ENCODE data around the gene CMTM8. TPM values are rescaled to one million over a fixed set of nuclear protein-coding genes. Genes with fewer than 3 reads are reported as not detected.
A peak's percentile ranks its signal among the peaks of the same experiment; 100 is the strongest.

CMTM8 gene
- total and polyA plus RNA-seq, 11 donors, result 1.7 to 12.1 (median 3.6) TPM

GRCh38 chr3:32336113-32336498 lies 97.6 kb downstream of the CMTM8 start:
- DNase-seq (no peak), ATAC-seq (no peak)
- no peak for TF ChIP-seq POLR2A (IDR thresholded peaks at IDR 0.05)
- TF ChIP-seq CTCF (IDR thresholded peaks at IDR 0.05), result no peak
- 31 to 45% (median 38%) methylated on average over 2 of the region's 2 CpGs for WGBS, 4 donors
- no peaks in the 10 kb centered on the region for H3K27me3 ChIP-seq
- no peak overlapping the region for H3K27ac ChIP-seq
- intact Hi-C loops (cut with DNase I), result loop anchor here in 5 of 10 donors (2.0 to 5.0 kb wide), 3 partner anchors 39 to 159 kb away; no protein-coding TSS in a partner anchor
- no peaks in the 10 kb centered on the region for H3K36me3 ChIP-seq
- H3K4me3 ChIP-seq, result no peak overlapping the region
- peaks cover 0 to 6% (median 0%) of the 10 kb centered on the region in 12 donors for H3K9me3 ChIP-seq
- H3K4me1 ChIP-seq, result peaks cover 0 to 16% (median 0%) of the 10 kb centered on the region in 12 donors

GRCh38 chr3:32337505-32337904 lies 99.0 kb downstream of the CMTM8 start:
- Histone ChIP-seq H3K27ac (no peak overlapping the region), H3K9me3 (peaks cover 0 to 6% (median 0%) of the 10 kb centered on the region in 12 donors), H3K4me3 (no peak overlapping the region), H3K4me1 (peaks cover 0 to 16% (median 0%) of the 10 kb centered on the region in 12 donors), H3K36me3 (no peaks in the 10 kb centered on the region), H3K27me3 (no peaks in the 10 kb centered on the region)
- TF ChIP-seq POLR2A (IDR thresholded peaks at IDR 0.05) (no peak), CTCF (IDR thresholded peaks at IDR 0.05) (no peak)
- intact Hi-C loops (cut with DNase I), result loop anchor here in 5 of 10 donors (2.0 to 5.0 kb wide), 3 partner anchors 40 to 160 kb away; no protein-coding TSS in a partner anchor
- no peak for DNase-seq
- no peak for ATAC-seq

GRCh38 chr3:32340039-32340438 lies 101.6 kb downstream of the CMTM8 start:
- 42 to 47% (median 44%) methylated on average over 6 of the region's 6 CpGs for WGBS, 4 donors
- TF ChIP-seq CTCF (IDR thresholded peaks at IDR 0.05) (peak in 11 of 12 donors; percentile 34 to 67 (median 54)), POLR2A (IDR thresholded peaks at IDR 0.05) (no peak)
- ATAC-seq, result peak; percentile 55 to 90 (median 84)
- DNase-seq, result no peak
- Histone ChIP-seq H3K27me3 (no peaks in the 10 kb centered on the region), H3K36me3 (no peaks in the 10 kb centered on the region), H3K4me1 (peaks cover 0 to 14% (median 0%) of the 10 kb centered on the region in 12 donors), H3K9me3 (peaks cover 0 to 6% (median 0%) of the 10 kb centered on the region in 12 donors), H3K27ac (no peak overlapping the region), H3K4me3 (no peak overlapping the region)
- intact Hi-C loops (cut with DNase I), result loop anchor here (1.0 to 10.0 kb wide), 8 partner anchors 43 to 325 kb away; no protein-coding TSS in a partner anchor

- Histone ChIP-seq H3K9me3 (peaks cover 0 to 6% (median 0%) of the 10 kb centered on the region in 12 donors), H3K27me3 (no peaks in the 10 kb centered on the region), H3K4me1 (peaks cover 0 to 10% (median 0%) of the 10 kb centered on the region in 12 donors), H3K36me3 (no peaks in the 10 kb centered on the region), H3K4me3 (no peak overlapping the region), H3K27ac (no peak overlapping the region)
- WGBS, 4 donors, result 87 to 88% (median 88%) methylated on average over 7 of the region's 7 CpGs
- TF ChIP-seq CTCF (IDR thresholded peaks at IDR 0.05) (no peak), POLR2A (IDR thresholded peaks at IDR 0.05) (no peak)
- ATAC-seq, result no peak
- intact Hi-C loops (cut with DNase I), result loop anchor here (1.0 to 10.0 kb wide), 8 partner anchors 43 to 326 kb away; no protein-coding TSS in a partner anchor
- no peak for DNase-seq
These were observed 102.3 kb downstream of the CMTM8 start for GRCh38 chr3:32340611-32341365.
